ENCODE data around the gene RAPGEF5. TPM values are rescaled to one million over a fixed set of nuclear protein-coding genes. Genes with fewer than 3 reads are reported as not detected.
A peak's percentile ranks its signal among the peaks of the same experiment; 100 is the strongest.

Gene RAPGEF5
- total RNA-seq, 1 donor from 2014 or later, result 11.1 TPM

DNA sequence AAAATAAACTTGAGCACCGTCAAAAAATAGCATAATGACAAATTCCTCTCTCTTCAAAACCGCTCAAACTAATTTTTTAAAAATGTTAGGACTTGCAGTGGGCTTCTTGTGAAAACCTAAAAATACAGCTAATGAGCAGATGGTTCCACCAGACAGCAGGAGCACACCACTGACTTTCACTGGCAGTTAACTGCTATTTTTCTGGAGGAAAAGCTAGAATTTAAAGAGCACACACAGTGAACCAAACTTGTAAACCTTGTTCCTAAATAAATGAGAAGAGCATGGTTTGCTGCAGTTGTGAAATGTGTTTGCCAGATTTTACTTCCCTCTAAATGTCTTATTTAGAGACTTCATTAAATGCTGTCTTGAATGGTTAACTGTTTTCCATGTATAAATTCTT is 143.9 kb downstream of the RAPGEF5 start:
- intact Hi-C loops (cut with DNase I), result no loop called here

DNA sequence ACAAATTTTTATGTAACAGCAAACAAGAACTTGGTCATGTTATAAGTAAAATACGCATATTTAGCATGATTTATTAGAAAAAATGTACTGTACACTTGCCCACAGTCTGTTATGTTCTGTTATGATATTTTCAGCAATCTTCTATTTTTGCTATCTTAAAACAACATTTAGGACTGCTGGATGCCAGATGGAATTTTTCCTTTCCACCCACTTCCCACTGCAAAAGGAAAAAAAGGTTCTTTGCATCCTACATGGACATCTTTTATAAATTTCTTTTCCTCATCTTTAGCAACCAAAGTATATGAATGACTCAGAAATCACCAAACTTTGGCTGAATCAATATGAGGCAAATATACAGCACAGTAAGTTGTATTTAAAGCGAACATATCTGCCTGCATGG is 146.0 kb downstream of the RAPGEF5 start:
- ATAC-seq (ENCODE audit: poor library complexity) (no peak), DNase-seq (no peak)
- intact Hi-C loops (cut with DNase I), result no loop called here

More for the DNA sequence above, 143.9 kb downstream of the RAPGEF5 start:
- no peak for DNase-seq
- no peak for ATAC-seq (ENCODE audit: poor library complexity)

DNA sequence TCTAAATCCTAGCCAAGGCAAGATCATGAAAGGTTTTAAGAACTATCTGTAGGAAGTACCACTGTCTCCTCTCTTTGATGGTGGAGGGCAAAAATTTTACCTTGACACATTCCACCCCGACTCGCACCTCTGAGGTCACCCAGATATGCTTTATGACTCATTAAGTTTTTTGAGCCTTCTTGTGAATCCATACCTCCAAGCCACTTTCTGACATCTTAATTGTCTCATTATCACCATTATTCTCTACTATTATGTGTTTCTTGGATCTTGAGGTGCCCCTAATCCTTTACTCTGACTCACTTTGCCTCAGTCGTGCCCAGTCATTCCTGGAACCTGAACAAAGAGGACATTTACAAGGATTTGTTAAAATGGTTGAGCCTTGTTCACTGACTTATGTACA is 146.6 kb downstream of the RAPGEF5 start:
- ATAC-seq (ENCODE audit: poor library complexity) (no peak), DNase-seq (no peak)
- intact Hi-C loops (cut with DNase I), result no loop called here

DNA sequence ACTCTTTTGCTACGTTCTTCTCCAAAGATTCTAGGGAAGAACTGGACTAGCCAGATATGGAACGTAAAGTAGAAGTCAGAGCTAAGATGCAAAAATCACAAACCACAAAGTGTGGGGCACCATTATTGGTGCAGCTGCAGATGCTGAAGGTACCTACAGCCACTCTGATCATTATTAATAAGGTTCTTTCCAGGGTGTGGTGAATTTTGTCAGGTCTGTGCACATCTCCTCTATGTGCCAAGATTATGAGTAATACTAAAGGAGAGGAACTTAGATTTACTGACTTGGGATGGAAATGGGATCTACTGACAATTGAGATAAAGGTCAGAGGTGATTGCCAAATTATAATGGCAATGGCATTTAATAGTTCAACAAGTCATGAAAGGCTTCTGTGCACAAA is 148.2 kb downstream of the RAPGEF5 start:
- no peak for DNase-seq
- intact Hi-C loops (cut with DNase I), result no loop called here
- no peak for ATAC-seq (ENCODE audit: poor library complexity)

- no peak for ATAC-seq (ENCODE audit: poor library complexity)
- intact Hi-C loops (cut with DNase I), result no loop called here
- DNase-seq, result no peak
These were observed 149.2 kb downstream of the RAPGEF5 start for GRCh38 chr7:22207724-22208225.

DNA sequence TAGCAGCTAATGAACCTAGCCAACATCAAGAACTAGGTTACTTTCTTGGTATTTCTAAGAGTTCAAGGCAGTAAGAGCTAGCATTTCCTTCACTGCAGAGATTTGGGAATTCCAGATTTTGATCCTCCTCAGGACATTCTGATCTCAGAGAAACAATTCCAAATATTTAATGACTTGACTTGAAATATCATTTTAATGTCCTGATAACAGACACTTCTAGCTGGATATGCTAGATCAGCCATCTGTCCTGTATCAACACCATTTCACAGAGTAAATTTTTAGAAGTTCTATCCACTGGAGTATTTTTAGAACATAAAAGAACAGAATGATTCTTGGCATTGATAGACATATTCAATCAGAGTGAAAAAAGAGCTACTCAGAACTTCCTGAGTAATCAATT is 151.3 kb downstream of the RAPGEF5 start:
- no peak for ATAC-seq (ENCODE audit: poor library complexity)
- no peak for DNase-seq
- intact Hi-C loops (cut with DNase I), result no loop called here

DNA sequence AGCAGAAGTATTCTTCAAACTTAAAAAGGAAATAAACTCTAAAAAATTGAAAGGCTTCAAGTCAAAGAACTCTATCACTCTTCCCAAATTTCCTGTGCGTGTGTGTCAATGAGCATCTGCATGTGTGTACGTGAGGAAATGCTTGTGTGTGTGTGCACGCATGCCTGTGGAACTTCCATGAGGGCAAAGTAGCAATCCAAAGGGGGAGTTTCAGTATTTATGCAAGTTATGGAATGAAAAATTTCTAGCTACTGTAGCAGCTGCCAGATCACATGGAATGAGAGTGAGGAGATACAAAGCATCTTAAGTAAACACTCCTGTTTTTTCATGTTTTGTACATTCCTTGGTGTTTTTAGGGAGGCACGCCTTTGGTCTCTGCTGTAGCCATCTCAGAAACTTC is 152.6 kb downstream of the RAPGEF5 start:
- ATAC-seq (ENCODE audit: poor library complexity), result no peak
- intact Hi-C loops (cut with DNase I), result no loop called here
- DNase-seq, result no peak

- DNase-seq, result no peak
- no peak for ATAC-seq (ENCODE audit: poor library complexity)
- intact Hi-C loops (cut with DNase I), result no loop called here
These were observed 154.8 kb downstream of the RAPGEF5 start for GRCh38 chr7:22202141-22202540.

GRCh38 chr7:22201186-22201880 is 155.6 kb downstream of the RAPGEF5 start:
- no peak for ATAC-seq (ENCODE audit: poor library complexity)
- DNase-seq, result no peak
- intact Hi-C loops (cut with DNase I), result no loop called here

DNA sequence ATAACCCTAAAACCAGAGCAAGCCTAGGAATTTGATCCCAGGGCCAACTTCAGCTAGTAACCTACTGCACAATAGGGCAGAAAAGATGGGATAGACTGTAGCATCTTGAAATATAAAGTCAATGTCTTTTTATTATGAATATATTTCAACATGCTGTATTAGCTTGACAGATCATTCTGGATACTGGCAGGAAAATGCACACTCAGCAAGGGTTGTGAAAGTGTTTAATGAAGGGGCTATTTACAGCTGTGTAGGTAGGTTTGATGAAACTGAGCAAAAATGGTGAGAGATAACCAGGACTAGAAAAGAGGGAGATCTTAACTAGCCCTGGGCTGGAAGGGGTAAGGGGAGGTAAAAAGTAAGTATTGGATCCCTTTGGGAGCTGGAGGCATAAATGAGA is 156.2 kb downstream of the RAPGEF5 start:
- ATAC-seq (ENCODE audit: poor library complexity), result no peak

DNA sequence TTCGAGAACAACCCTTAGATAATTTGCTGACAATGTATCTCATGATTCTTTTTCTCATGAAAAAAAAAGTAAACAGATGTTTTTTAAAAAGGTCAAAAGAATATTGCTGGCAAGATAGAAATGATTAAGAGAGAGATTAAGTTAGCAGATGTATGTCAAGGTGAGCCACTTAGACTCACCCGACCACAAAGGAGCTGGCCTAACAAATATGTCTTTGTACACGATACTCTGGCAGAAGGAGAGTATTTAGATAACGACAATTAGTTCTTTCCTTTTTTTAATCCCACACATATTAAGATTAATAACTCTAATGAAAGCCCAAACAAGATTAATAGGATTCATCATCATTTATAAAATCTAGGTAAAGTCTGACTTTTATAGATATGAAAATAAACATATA is 156.7 kb downstream of the RAPGEF5 start:
- ATAC-seq (ENCODE audit: poor library complexity), result no peak
- intact Hi-C loops (cut with DNase I), result no loop called here
- DNase-seq, result no peak

More for the DNA sequence above, 156.2 kb downstream of the RAPGEF5 start:
- intact Hi-C loops (cut with DNase I), result no loop called here
- no peak for DNase-seq

GRCh38 chr7:22197376-22197775 is 159.6 kb downstream of the RAPGEF5 start:
- ATAC-seq (ENCODE audit: poor library complexity) (no peak), DNase-seq (no peak)
- intact Hi-C loops (cut with DNase I), result no loop called here

DNA sequence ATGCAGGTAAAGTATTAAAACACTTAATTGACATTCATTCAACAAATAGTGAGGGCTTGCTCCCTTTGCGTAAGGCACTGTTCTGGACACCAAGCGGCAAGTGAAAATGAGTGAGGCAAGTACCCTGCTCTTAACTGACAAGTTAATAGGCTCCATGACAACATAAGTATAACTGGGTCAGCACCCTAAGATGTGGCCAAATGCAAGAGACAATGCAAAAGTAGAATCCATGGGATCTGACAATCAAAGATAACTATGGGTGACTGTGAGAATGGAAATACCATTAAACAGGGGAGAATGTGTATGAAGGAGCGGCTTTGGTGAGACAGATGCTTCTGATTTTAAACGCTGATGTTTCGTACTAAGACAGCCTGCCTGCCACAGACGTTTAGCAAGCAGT is 160.5 kb downstream of the RAPGEF5 start:
- ATAC-seq (ENCODE audit: poor library complexity), result no peak
- DNase-seq, result no peak
- intact Hi-C loops (cut with DNase I), result no loop called here

DNA sequence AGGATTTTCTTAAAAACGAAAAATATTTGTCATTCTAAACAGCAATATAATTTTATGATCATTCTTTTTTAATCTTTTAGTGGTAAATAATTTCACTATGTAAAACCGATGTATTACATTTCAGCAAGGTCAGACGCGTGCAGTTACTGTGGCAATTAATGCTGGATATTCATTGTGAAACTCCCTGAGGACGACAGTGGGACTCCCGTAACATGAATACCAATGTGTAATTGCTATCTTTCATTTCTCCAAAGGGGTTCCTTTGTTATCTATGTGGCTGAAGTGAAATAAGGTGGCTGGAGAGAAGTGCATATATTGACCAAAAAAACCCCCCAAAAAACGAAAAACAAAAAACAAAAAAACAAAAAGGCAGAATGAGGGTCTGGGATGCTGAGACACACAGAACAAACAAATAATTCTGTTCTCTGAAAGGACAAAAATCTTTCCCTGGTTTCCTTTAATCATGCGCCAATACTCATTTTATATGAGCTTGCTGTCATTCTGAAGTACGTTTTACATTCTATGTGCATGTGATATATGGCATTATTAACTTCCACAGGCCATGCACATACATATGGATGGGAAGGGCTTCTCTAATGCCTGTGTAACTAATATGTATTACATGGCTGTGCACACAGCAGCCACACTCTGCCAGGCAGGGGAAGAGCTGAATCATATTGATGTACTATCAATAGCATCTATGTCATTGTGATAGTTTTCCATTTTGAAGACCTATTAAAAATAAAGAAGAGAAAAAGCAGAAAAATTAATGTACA is 161.4 kb downstream of the RAPGEF5 start:
- DNase-seq, result no peak
- ATAC-seq (ENCODE audit: poor library complexity), result no peak
- intact Hi-C loops (cut with DNase I), result no loop called here

DNA sequence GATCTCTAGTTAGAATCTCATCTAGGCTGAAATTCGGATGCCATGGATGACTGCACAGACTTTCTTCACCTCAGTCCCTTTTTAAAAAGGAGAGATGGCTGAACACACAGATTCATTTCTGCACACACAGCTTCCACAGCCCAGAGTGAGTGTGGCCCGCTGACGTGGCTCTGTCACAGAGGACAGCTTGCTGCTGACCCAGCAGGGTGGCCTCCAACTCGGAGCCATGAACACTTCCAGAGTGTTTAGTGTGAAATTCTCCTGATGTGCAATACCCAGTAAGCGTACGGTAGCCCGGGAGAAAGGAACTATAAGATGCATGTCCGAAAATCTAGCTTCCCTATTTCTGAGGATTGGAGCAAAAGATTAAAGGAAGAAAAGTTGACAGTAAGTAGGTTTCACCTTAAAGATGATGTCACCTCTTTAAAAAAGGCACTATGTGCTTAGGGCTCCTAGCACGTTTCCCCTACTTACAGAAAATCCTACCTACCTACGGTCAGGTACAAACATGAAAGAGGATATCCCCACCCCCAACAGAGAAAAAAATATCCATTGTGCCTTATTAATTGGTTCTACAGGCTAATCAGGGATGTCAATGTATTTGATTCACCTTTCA is 162.2 kb downstream of the RAPGEF5 start:
- ATAC-seq (ENCODE audit: poor library complexity) (no peak), DNase-seq (peak; percentile 43)
- intact Hi-C loops (cut with DNase I), result no loop called here

DNA sequence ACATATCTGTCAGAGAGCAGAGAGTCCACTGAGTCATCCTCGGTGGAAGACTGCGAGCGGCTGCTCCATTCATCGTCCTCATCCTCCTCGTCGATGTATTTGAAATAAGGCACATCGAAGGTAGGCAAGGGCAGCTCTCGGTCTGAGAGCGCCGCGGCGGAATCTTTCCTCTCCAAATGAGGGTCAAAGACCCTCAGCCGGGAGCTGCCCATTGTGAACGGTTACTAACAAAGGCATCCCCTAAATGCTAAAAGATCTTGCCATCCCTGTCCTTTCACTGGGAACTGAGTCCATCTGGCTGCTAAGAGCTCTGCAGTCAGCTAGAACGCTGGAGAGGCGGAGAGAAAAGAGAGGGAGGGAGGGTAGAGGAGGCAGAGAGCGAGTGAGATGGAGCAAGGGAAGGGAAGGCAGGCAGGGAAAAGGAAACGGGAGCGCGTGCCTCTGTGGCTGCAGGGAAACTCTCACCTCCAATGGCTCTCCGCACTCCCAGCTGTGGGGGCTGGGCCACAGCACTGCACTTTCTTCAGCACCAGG is 163.4 kb downstream of the RAPGEF5 start:
- intact Hi-C loops (cut with DNase I), result no loop called here
- peak; percentile 50 for DNase-seq

DNA sequence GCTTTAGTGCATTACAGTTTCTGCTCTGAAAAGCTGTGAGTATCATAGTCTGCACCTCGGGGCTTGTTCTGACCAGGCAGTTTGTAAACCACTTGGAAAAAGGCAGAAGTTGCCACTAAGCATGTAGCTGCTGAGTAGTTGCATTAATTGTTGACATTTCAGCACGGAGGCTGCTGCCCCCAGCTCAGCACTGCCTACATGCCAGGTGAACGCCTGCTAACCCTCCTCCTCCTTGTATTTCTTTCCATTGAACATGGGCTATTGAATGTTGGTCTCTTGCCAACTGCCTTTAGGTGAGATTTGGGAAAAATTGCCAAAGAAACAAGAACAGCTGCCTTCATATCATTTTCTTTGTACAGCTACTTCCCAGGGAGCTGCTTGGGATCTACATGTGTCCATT is 164.2 kb downstream of the RAPGEF5 start:
- DNase-seq (no peak), ATAC-seq (ENCODE audit: poor library complexity) (no peak)
- intact Hi-C loops (cut with DNase I), result no loop called here

More for the DNA sequence above, 163.4 kb downstream of the RAPGEF5 start:
- ATAC-seq (ENCODE audit: poor library complexity), result peak; percentile 82

GRCh38 chr7:22190736-22191135 is 166.2 kb downstream of the RAPGEF5 start:
- ATAC-seq (ENCODE audit: poor library complexity) (no peak), DNase-seq (no peak)
- intact Hi-C loops (cut with DNase I), result no loop called here

DNA sequence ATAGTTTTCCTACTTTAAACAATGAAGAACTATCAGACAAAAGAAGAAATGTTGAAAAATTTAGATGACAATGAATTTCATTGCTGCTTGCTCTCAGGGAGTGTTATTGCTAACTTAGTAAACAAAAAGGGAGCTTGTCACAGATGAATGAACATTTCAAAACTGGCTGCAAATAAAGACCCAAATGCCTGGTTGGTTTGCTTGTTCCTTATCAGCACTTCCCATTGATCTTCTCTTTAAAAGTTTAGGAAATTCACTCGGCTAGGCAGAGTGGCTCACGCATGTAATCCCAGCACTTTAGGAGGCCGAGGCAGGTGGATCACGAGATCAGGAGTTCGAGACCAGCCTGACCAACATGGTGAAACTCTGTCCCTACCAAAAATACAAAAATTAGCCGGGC is 167.2 kb downstream of the RAPGEF5 start:
- no peak for ATAC-seq (ENCODE audit: poor library complexity)
- intact Hi-C loops (cut with DNase I), result loop anchor here (5.0 kb wide), 1 partner anchor 47 kb away; no protein-coding TSS in a partner anchor
- no peak for DNase-seq
